Sciatic nerve (tissue), 2 donors: ENCODE measurements around the gene LILRB3. TPM values are rescaled to one million over a fixed set of nuclear protein-coding genes. Genes with fewer than 3 reads are reported as not detected.
"Not testable (repeated sequence)": the region's sequence is repeated elsewhere in the genome, so short reads cannot be mapped to it uniquely, and the experiment has no call there.

Experiments used
- ATAC-seq: fragments of 200-7000 bp; cut with Tn5 transposase; one replicate; pipeline ENCODE4 v1.9.1; 2020; ENCODE audit warnings: mild to moderate bottlenecking, moderate library complexity
- DNase-seq: peaks from one replicate; pipeline ENCODE4 v3.0.0-alpha.2; 2020; ENCODE audit warnings: low spot score
- intact Hi-C: fragments of 100-400 bp; cut with DNase I; formaldehyde crosslinking; loops from one replicate; pipeline ENCODE4 v1.14.2; 2022
- total RNA-seq: library from RNA; stranded (reverse); fragmentation: NEBNext Ultra II Directional; extraction: Animal tissue kit (Norgen Biotek cat#: 25700); gene quantifications from one replicate; pipeline ENCODE4 v1.2.1, GENCODE V29; 2021
- donor health status: DM: no; HTN: no; CAD: no.
- donor health status: DM: no; HTN: no; CAD: no.

Gene LILRB3
- total RNA-seq, 1 donor from 2014 or later = 23.9 TPM

DNA sequence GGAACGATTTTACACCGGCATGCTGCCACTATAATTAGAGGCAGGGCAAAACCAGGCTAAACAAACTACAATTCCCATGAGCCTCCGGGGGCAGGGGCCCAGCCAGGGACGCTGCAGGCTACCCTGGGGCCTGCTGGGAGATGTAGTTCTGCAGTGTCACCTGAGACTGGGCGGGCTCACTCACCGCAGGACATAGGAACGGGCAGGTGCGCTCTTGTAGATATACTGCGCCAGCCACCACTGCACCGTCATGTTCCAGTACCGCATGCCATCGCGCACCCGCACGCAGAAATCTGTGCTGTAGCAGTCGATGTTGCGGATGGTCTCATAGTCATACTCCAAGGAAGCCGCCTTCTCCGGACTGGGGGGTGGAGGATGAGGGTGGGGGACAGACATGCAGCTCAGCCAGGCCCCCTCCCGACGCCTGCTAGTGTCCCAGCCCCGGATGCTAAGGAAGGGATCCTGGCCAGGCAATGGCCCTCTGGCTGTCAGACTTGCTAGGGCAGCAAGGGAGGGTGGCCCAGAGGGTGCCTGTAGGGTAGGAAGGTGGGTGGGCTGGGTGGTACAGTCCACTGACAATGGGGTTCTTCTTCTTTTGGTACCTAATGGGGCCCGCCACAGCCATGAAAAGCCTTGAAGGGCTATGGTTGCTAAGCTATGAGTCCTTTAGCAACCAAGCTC lies 44.1 kb downstream of the LILRB3 start:
- DNase-seq = no peak
- intact Hi-C loops = loop anchor here (10.0 kb wide), 1 partner anchor 56 kb away; no protein-coding TSS in a partner anchor
- ATAC-seq = peak; percentile 85

DNA sequence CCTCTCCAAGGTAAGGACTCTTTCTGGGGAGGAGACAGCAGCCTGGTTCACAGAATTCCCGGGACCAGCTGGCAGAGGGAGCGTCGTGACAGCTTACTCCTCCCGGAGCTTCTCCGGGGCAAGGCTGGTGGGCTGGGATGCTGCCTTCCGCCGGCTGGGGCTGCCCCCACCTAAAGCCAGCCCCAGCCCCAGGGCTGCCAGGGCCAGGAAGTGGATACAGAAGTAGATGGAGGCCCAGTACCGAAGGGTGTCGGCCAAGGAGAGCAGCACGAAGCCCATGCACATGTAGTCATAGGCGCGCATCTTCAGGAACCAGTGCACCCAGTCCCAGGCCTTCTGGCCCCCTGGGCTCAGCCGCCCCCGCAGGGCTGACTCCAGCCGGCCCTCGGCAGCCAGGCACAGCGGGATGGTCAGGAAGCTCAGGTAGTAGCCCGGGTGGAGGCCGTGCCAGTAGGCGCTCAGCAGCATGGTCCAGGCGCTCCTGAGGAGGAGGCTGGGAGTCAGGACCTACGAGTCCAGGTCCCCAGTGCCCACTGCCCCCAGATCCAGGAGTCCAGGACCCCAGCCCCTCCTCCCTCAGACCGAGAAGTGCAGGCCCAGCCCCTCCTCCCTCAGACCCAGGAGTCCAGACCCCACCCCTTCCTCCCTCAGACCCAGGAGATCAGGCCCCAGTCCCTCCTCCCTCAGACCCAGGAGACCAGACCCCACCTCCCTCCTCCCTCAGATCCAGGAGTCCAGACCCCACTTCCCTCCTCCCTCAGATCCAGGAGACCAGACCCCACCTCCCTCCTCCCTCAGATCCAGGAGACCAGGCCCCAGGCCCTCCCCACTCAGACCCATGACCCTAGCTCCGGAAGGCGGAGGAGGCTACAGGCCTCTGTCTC lies 48.6 kb downstream of the LILRB3 start:
- ATAC-seq (no peak), DNase-seq (no peak)
- intact Hi-C loops = loop anchor here (10.0 kb wide), 1 partner anchor 61 kb away; no protein-coding TSS in a partner anchor

DNA sequence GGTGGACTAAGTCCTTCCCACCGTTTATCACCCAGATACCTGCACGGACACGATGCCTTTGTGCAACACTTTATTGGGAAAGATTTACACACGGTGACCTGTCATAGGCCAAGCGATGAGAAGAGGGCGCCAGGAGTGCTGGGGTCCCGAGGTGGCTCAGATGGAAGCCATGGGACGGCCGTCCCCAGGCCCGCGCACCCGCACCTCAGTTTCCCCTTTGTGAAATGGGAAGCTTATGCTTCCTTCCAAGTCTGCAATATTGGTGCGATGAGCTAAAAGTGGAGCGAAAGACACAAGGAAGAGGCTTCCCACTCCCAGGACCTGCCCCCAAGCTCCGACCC lies 49.5 kb downstream of the LILRB3 start:
- intact Hi-C loops = loop anchor here (10.0 kb wide), 1 partner anchor 61 kb away; no protein-coding TSS in a partner anchor
- DNase-seq (no peak), ATAC-seq (no peak)

DNA sequence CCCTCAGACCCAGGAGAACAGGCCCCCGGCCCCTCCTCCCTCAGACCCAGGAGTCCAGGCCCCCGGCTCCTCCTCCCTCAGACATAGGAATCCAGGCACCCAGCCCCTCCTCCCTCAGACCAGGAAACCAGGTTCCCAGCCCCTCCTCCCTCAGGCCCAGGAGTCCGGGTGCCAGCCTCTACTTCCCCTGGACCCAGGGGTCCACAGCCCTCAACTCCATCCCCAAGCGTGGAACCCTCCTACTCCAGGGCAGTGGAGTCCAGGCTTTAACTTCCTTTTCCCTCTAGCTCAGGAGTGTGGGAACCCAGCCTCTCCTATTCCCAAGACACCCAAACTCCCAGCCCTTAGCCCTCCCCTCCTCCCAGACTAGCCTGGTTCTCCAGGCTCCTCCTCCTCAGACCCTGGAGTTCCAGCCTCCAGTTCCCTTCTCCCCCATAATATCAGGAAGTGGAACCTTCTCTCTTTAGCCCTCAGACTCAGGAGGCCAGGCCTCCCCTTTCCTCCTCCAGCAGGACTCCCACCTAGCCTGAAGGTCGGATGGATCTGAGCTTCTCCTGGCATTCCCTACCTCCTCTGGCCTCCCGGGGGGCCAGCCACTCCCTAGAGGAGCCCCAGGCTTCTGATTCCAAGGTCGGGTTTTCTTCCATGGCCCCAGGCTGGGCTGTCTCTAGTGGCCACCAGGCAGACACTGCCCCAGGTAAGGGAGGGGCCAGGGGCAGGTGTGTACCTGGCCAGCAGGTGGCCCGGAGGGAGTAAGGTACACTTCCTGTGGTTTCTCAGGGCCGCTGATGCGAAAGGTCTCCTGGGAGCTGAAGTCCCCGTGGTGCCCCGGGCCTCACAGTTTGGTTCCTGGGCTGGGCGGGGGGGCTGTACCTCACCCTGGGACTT lies 50.1 kb downstream of the LILRB3 start, which contains the start of gene TMC4:
TMC4 (minus strand) TSS at position 690 of the 888 bp plus-strand sequence; CDS start at position 647, 43 bp downstream.
- DNase-seq (no peak), ATAC-seq (peak; percentile 57)
- intact Hi-C loops = loop anchor here (10.0 kb wide), 1 partner anchor 62 kb away; no protein-coding TSS in a partner anchor

DNA sequence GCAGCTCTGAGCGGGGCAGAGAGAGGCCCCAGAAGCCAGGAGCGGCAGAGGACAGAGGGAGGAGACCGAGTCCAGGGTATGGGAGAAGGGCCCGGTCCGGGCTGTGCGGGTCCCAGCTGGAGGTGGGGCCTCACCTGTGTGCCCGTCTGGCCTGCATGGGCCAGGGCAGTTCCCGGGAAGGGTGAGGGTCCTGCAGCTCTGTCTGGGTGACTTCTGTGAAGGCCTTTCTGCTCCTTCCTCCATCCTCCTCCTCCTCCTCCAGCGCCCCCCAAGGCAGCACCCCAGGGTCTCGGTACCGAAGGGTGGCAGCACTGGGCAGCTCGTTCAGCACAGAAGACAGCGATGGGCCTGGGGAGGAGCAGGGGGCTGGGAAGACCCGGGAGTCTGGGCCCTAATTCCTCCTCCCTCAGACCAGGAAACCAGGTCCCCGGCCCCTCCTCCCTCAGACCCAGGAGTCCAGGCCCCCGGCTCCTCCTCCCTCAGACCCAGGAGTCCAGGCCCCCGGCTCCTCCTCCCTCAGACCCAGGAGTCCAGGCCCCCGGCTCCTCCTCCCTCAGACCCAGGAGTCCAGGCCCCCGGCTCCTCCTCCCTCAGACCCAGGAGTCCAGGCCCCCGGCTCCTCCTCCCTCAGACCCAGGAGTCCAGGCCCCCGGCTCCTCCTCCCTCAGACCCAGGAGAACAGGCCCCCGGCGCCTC lies 50.9 kb downstream of the LILRB3 start:
- ATAC-seq, DNase-seq: not testable (repeated sequence)
- intact Hi-C loops = loop anchor here (10.0 kb wide), 1 partner anchor 63 kb away; no protein-coding TSS in a partner anchor

DNA sequence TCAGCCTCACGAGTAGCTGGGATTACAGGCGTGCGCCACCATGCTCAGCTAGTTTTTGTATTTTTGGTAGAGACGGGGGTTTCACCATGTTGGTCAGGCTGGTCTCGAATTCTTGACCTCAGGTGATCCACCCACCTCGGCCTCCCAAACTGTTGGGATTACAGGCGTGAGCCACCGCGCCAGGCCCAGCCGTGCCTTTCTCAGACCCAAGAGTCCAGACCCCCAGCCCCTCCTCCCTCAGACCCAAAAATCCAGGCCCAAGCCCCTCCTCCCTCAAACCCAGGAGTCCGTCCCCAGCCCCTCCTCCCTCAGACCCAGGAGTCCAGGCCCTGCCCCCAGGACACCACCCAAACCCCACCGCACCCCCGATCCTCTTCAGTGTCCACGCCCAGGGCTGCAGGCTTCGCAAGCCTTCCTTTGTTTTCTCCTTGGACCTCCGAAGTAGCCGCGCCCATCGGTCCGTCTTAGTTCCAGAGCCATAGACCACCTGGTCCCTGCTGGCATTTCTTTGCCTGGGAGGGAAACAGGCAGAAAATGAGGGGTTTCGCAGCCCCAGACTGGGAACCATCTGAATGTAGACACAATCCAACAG lies 53.6 kb downstream of the LILRB3 start:
- ATAC-seq = no peak
- intact Hi-C loops = no loop called here
- DNase-seq = no peak

DNA sequence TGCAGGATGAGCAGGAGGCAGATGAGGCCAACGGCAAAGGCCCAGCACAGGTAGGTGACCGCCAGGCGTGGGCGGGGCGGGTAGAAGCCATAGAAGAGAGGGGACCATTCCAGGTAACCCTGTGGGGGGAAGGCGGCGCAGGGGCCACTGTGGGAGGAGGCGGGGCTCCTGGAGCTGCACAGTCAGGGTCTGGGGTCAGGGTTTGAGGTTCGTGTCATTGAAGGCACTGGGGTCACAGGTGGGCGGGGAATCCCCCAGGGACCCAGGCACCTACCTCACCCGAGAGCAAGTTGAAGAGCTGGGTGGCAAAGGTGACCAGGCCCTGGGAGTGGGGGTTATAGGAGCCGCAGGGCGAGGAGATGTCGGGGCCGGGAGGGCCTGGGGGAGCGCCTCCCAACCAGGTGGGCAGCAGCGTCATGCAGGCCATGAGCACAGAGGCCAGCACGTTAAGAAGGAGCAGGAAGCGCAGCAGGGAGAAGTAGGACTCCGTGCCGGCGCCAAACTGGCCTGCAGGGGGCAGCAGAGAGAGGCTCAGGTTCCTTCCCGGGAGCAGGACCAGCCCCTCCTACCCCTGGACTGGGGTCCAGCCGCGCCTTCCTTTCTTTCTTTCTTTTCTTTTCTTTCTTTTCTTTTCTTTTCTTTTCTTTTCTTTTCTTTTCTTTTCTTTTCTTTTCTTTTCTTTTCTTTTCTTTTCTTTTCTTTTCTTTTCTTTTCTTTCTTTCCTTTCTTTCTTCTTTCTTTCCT lies 54.5 kb downstream of the LILRB3 start:
- intact Hi-C loops = no loop called here
- DNase-seq (peak; percentile 97), ATAC-seq (peak; percentile 88)

Other genes starting within 250 kb of the LILRB3 start
- gene CACNG6, start 231.4 kb downstream of the LILRB3 start, total RNA-seq = not detected
- 0.76 TPM for gene VSTM1, start 159.1 kb downstream of the LILRB3 start, total RNA-seq
- not detected for gene TARM1, start 141.6 kb downstream of the LILRB3 start, total RNA-seq
- gene OSCAR, start 122.2 kb downstream of the LILRB3 start, total RNA-seq = 4.0 TPM
- 80.5 TPM for gene NDUFA3, start 120.2 kb downstream of the LILRB3 start, total RNA-seq
- 16.0 TPM for gene TFPT, start 107.3 kb downstream of the LILRB3 start, total RNA-seq
- 47.2 TPM for gene PRPF31, start 107.3 kb downstream of the LILRB3 start, total RNA-seq
- gene CNOT3, start 85.2 kb downstream of the LILRB3 start, total RNA-seq = 38.1 TPM
- gene LENG1, start 63.3 kb downstream of the LILRB3 start, total RNA-seq = 6.3 TPM
- 2.9 TPM for gene TMC4, start 49.8 kb downstream of the LILRB3 start, total RNA-seq
- 56.0 TPM for gene MBOAT7, start 33.4 kb downstream of the LILRB3 start, total RNA-seq
- 24.3 TPM for gene TSEN34, start 31.7 kb downstream of the LILRB3 start, total RNA-seq
- gene RPS9, start 22.1 kb downstream of the LILRB3 start, total RNA-seq = 1,121 TPM
- 11.4 TPM for gene LILRA6, start 19.8 kb upstream of the LILRB3 start, total RNA-seq
- gene LILRB5, start 34.3 kb upstream of the LILRB3 start, total RNA-seq = 24.1 TPM
- 12.9 TPM for gene LILRB2, start 58.1 kb upstream of the LILRB3 start, total RNA-seq
- 5.3 TPM for gene LILRA5, start 90.2 kb upstream of the LILRB3 start, total RNA-seq
- 2.1 TPM for gene LILRA4, start 116.2 kb upstream of the LILRB3 start, total RNA-seq
- 44.7 TPM for gene LAIR1, start 141.9 kb upstream of the LILRB3 start, total RNA-seq
- gene TTYH1, start 192.5 kb upstream of the LILRB3 start, total RNA-seq = 72.2 TPM
- gene LENG8, start 226.2 kb upstream of the LILRB3 start, total RNA-seq = 305 TPM
- gene LENG9, start 240.8 kb upstream of the LILRB3 start, total RNA-seq = 6.0 TPM